Hematopoietic multipotent progenitor cell treated with erythropoietin and hydrocortisone succinate and interleukin-3 and kit ligand, for 4 days (in vitro differentiated cells): ENCODE data around the gene TGFBR3L.

Source experiments
- DNase-seq: peaks from one replicate; pipeline ENCODE4 v3.0.0-alpha.2; 2015

Gene TGFBR3L

DNA sequence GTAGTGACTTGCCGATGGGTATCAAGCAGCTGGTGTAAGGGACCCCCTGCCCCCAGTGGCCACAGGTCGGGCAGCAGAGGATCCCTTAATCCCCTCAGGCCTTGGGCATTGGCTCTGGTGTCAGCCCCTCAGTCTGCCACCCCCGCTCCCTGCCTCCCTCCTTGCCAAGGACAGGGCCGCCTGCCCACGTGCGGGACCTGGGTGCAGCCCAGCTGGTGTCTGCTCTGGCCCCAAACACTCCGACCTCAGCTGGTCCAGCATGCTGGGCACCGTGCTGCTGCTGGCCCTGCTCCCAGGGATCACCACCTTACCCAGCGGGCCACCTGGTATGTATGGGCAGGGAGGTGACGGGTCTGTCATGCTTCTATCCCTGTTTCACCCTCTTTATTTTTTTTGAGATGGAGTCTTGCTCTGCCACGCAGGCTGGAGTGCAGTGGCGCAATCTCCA is at the start of gene TGFBR3L:
TGFBR3L (plus strand) TSS at position 233 of the 448 bp plus-strand sequence.
- no peak for DNase-seq

DNA sequence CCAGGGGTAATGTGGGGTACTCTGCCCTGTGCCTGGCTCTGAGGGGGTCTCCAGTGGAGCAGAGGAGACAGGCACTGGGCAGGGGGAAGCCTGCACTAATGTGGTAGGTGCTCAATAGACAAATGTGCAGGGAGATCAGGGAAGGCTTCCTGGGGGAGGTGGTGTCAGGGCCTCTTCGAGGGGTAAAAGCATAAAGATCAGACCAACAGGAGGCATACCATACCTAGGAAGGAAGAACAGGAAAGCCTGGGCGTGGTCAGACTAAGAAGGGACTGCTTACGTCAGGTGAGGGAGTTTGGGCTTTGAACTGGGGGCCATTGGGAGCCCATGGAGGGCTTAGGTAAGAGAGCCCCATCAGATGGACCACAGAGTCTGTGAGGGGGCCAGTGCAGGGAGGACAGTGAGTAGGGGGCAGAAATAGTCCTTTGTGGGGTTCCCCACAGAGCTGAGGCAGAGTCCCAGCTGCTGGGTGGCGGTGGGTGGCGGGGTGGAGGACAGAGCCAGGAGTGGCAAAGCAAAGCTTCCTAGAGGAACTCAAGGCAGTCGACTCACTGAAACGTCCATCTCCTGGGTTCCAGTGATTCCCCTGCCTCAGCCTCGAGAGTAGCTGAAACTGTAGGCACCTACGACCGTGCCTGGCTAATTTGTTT is 49.2 kb upstream of the TGFBR3L start:
- peak; percentile 35 for DNase-seq

DNA sequence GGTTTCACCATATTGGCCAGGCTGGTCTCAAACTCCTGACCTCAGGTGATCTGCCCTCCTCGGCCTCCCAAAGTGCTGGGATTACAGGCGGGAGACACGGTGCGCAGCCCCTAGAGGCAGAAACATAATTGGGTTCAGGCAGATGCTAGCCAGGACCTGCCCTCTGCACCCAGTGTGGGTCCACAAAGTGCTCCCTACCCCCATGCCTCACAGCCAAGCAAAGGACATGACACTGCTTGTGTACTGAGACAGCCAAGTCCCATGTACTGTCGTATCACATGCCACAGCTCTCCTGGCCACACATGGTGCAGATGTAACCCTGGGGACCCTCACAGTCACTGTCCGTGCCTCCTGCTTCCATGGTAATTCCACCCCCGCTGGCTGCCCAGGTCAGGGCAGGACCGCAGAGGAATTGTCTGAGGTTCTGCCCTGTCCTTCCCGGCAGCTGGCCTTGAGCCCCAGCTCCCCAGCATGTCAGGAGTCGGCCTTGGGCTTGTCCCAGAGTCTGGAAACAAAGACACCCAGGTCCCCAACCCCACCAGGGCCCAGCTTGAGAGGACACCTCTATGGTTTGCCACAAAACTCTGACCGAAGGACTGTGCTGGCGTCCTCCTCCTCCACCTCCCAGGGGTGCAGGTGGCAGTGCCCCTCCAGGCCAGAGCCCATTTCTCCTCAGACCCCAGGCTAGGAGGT is 48.1 kb upstream of the TGFBR3L start:
- DNase-seq = no peak

DNA sequence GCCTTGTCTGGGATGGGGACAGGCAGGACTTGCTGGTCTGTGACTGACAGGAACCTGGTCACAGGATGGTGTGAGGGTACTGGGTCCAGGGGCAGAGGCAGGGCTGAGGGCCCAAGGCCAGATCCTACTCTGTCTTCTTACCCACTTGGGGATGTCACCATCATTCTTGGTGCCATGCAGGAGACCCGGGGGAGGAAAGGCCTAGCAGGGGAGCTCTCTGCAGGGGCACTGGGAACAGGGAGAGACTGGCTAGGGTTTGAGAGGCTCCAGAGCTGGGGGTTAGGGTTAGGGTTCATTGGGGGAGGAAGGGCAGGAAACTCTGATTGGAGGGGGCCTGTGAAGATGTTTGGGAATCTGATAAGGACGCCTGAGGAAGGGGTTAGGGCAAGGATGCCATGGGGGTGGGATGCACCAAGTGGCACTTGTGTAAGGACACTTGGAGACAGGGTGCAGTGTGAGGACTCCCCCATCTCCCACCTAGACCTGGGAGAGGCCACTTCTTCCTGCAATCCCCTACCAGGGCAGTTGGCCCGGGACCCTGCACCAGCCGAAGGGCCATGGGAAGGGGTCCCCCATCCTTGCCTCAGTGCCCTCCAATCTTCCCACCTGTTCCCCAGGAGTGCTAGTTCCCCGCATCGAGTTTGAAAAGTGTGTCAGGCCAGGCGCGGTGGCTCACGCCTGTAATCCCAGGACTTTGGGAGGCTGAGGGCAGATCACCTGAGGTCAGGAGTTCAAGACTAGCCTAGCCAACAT is 47.4 kb upstream of the TGFBR3L start:
- no peak for DNase-seq

DNA sequence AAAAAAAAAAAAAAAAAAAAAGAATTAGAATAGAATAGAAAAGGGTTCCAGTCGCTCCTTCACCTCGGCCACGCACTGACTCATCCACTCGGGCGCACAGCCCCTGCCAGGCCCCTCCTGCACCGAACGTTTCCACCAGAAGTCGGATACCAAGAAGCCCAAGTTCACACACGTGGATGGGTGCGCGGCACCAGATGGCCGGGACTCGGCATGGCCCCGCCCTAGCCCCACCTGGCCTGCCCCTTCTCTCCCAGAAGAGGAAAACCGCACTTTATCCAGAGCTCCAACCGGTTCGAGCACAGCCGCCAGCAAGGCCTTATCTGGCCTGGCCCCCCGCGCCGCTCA is 46.3 kb upstream of the TGFBR3L start:
- DNase-seq = no peak

DNA sequence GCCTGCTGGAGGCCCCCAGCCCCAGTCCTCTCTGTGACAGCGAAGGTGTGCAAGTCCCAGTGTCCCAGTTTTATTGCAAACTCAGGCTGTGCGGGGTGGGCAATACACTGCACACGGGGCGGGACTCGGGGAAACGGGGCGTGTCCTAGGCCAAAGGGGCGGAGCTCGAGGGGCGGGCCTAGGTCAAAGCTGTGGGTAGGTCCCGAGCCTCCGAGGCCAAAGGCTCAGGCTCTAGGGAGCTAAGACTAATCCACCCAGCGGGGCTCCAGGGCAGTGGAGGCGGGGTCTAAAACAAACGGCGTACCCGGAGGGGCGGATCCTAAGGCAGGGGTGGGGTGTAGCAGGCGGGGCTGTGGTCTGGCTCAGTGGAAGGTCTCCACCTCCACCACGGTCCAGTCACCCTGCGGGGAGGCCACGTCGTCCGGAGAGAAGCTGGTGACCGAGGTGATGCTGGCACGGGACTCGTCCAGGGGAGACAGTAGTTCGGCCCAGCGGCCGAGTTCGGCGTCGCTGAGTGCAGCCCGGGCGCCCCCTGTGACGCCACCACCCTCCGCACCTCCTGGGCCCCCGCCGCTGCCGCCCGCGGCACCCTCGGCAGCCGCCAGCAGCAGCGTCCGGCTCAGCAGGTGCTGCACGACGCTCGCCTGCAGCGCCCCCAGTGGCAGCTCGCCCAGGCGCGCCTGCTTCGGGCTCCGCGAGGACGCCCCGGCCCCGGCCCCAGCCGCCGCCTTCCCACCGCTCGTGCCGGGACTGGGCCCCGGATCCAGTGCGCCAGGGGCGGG is 45.8 kb upstream of the TGFBR3L start:
- peak; percentile 94 for DNase-seq

DNA sequence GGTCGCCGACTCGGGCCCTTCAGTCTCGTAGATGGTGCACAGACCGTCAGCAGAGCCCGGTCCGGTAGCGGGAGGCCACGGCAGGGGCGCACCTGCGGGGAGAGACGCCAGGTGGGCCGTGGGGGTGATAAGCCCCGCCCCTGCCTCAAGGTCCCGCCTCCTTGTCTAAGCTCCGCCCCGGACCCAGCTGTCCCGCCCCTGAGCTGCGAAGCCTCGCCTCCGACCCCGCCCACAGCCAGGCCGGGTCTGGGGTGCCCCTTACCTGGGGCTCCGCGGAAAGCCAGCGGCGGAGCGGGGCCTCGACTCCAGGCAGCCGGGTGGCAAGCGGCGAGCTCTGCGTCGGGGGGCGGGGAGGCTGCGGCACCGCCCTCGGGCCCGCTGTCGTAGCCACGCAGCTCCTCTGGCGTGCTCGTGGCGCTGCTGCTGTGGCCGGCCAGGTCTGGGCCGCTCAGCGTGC is 45.1 kb upstream of the TGFBR3L start:
- DNase-seq = peak; percentile 77

DNA sequence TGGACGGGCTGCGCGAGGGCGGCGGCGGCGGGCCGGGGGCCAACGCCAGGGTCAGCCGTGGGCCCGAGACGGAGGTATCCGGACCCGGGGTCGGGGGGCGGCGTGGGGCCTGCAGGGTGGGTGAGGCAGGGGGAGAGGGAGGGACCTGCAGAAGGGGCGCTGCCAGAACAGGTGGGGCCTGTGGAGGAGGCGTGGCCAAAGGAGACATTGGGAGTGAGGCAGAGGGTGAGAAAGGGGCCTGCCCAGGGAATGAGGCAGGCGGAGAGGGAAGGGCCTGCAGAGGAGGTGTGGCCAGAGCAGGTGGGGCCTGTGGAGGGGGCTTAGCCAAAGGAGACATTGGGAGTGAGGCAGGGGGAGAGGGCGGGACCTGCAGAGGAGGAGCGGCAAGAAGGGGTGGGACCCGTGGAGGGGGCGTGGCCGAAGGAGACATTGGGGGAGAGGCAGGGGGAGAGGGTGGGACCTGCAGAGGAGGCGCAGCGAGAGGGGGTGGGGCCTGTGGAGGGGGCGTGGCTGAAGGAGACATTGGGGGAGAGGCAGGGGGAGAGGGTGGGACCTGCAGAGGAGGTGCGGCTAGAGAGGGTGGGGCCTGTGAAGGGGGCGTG is 44.6 kb upstream of the TGFBR3L start:
- DNase-seq = peak; percentile 88

DNA sequence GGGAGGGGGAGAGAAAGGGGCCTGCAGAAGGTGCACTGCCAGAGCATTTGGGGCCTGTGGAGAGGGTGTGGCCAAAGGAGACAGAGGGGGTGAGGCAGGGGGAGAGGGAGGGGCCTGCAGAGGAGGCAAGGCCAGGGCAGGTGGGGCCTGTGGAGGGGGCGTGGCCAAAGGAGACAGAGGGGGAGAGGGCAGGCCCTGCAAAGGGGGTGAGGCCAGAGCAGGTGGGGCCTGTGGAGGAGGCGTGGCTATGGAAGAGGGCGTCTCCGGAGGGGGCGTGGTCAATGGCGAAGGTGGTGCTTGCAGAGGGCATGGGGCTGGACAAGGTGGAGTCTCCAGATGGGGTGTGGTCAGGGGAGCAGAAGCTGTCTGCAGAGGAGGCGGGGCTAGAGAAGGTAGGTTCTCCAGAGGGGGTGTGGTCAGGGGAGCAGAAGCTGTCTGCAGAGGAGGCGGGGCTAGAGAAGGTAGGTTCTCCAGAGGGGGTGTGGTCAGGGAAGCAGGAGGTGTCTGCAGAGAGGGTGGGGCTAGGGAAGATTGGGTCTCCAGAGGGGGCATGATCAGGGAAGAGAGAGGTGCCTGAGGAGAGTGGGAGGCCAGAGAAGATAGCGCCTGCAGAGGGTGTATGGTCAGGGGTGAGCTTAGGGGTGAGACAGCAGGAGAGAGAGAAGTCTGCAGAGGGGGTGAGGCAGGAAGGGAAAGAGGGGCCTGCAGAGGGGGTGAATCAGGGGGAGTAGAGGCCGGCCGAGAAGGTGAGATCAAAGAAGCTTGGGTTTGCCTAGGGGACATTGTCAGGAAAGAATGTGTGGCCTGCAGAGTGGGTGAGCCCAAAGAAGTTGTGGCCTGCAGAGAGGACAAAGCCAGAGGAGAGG is 43.8 kb upstream of the TGFBR3L start:
- peak; percentile 95 for DNase-seq

DNA sequence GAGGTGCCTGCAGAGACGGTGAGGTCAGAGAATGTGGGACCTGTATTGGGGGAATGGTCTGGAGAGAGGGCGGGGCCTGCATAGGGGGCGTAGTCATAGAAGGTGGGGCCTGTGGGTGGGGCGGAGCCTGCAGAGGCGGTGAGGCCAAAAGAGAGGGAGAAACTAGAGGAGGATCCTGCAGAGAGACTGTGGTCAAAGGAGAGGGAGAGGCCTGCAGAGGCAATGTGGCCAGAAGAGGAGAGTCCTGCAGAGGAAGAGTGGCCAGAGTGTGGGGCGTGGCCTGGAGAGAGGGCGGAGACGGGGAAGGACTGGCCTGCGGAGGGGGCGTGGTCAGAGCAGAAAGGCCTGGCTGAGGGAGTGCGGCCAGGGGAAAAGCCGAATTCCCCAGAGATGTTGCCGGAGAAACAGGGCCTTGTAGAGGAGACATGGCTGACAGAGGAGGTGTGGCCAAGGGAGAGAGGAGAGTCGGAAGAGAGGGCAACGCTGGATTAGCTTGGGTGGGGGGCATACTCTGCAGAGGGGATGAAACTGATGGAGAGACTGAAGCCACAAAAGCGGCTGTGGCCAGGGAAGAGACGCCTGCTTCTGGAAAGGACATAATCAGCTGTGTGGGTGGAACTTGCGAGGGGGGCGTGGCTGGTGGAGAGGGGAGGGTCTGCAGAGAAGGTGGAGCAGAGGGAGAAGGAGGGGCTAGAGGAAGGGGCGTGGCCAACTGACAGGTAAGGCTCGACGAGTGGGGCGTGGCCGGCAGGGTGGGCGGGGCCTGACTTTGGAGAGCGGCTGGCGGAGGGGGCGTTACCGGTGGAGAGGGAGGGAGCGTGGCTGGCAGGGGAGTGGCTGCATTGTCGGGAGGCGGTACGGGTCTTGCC is 43.0 kb upstream of the TGFBR3L start:
- peak; percentile 96 for DNase-seq

DNA sequence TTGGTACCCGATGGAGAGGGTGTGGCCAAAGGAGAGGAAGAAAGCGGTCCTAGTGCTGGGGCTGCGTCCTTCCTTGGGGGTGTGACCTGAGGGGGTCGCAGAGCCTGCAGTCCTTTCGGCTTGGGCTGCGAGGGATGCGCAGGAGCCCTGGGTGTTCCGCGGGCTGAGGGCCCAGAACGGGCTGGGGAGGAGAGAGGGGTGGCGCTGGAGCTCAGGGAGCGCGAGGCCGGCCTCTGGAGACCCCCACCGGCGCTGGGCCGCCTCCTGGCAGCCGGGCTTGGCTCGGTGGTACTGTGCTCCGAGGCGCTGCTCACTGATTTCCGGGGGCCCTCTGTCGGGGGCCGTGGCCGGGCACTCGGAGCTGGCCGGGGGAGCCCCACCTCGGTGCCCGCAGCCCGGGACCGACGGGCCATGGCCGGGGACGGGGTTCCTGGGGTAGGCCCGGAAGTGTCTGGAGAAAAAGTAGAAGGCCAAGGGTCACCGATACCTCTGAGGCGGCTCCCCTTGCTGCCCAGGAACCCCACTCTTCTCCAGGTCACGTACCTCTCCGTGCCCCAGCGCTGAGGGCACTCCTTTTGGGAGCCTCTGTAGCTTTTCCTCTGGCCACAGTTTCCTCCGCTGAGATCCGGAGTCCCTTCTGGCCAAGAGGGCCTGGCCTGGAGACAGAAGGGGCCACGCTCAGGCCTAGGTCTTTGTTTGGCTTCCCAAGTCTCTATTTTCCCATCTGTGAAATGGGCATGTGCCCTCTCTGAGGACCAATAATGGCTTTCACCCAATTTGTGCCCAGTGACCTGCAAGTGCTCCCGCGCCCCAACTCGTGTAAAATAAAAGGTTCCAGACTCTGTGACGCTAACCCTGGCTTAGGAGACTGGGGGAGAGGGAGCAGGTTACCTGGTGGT is 42.1 kb upstream of the TGFBR3L start:
- DNase-seq = no peak

DNA sequence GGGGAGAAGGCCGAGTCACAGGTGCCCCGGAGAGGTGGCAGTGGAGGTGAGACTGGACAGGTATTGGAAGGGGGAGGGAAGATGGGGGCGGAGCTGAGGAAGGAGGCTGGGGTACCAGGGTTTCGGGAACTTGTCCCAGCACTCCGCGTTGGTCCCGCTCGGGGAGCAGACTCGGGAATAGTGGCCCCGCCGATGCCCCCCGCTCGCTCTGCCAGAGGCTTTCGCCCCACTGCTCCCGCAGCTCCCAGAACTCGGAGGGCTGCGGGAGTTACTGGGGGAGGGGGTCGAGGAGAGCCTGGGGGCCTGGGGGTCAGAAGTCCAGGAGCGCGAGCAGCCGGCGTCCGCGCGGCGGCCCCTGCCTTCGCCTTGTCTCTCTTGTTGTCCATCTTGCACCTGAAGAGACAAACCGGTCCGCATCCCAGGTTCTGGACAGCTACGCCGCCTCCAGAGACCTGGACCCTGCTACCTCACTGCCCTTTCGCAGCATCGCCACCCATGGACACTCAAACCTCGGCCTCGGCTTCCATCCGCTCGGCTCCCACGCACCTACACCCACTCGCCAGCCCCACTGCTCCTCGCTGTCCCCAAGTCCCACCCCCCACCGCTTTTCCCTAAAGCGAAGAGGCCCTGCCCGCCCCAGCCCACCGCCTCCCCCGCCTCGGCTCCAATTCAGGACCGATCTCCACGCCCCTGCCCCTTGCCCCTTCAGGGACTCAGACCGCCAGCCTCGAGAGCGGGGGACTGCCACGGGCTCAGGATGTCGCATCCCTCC is 41.1 kb upstream of the TGFBR3L start:
- no peak for DNase-seq

DNA sequence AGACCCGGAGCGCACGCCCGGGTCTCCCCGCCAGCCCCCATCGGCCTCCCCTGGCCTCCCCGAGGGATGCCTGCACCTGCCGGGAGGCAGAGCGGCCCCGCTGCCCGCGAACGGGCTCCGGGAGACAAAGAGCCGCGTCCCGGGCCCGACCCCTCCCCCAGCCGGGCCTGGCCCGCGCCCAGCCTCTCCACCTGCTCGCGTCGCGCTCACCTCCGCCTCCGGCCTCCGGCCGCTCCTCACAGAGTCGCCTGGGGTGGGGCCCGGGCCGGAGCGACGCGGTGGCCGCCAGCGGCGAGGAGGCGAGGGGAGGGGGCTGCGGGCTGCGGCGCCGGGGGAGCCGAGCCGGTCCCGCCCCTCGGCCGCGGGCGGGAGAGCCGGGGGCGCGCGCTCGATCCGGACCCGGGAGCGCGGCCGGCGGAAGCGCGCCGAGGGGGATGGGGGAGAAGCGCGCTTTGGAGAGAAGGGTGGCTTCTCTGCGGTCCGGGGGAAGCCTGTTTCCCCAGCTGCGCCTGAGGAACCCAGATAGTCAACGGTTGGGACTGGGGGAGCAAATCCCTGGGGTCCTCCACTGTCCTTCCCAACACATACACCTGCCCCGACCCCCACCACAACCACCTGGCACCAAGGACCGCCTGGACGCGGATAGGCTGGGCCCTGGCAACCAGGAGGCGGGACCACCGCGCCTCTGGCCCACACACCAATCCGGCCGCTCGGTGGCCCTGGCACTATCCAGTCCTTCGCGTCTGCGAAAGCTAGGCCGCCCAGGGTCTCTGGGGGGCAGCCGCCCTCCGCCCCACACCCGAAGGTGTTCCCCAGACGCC is 40.3 kb upstream of the TGFBR3L start, which contains the start of gene PRR36:
PRR36 (minus strand) TSS at position 315 of the 821 bp plus-strand sequence. CDS start 701 bp downstream, outside the sequence.
- DNase-seq = peak; percentile 55

DNA sequence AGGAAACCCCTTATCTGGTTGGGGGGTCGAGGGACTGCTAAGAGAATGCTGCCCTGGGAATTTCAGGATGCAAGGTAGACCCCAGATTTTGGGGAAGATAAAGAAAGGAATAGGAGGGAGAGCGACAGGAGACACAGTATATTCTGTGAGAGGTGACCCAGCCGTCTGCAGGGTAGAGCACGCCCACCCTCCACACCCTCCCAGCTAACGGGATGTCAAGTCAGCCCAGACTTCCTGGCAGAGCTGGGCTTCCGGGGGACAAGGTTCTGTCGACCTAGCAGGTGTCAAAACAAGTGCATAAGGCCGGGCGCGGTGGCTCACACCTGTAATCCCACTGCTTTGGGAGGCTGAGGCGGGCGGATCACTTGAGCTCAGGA is 39.7 kb upstream of the TGFBR3L start:
- no peak for DNase-seq

DNA sequence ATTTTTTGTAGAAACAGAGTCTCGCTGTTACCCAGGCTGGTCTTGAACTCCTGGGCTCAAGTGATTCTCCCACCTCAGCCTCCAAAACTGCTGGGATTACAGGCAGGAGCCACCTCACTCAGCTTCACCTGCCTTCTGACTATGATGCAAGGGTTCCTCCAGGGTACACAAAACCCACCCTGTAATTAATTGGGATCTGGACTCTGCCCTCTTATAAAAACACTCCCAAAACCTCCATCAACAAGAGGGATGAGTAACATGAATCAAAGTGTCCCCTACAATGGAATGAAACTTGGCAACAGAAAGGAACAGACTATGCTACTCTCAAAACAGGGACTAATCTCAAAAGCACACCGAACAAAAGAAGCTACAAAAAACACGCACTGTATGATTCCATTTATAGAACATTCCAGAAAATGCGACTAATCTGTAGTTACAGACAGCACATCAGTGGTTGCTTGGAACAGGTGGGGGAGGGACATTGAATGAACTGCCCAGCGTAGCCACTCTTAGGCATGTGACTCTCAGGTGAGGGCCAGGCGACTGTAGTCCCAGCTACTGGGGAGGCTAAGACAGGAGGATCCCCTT is 37.3 kb upstream of the TGFBR3L start:
- DNase-seq = no peak

DNA sequence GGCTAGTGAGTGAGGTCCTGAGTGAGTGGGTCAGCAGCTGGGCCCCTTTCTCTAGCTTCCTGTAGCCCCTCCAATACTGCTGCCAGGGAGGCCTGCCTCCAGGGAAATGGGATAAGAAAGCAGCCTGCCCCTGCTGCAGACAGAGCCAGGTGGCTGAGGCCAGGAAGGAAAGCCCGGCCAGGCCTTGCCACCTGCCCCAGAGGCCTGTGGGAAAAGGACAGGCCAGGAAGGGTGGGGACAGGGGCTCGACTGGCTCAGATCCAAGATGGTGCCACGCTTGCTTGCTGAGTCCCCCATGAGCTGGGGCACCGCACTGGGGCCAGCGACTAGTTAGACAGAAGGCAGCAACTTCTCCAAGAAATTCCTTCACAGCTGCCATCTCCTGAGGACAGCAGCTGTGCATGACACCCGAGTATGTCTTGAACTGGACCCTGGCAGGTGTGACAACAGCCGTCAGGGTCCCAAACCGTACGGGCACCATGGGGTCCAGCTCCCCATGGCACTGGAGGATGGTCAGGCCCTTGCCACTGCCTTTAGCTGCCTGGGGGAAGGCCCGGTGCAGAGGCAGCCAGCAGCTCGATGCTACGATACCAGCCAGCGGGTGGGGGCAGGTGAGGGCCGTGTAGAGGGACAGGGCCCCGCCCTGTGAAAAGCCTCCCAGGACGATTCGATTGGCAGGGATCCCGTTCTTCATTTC is 35.4 kb upstream of the TGFBR3L start:
- no peak for DNase-seq

DNA sequence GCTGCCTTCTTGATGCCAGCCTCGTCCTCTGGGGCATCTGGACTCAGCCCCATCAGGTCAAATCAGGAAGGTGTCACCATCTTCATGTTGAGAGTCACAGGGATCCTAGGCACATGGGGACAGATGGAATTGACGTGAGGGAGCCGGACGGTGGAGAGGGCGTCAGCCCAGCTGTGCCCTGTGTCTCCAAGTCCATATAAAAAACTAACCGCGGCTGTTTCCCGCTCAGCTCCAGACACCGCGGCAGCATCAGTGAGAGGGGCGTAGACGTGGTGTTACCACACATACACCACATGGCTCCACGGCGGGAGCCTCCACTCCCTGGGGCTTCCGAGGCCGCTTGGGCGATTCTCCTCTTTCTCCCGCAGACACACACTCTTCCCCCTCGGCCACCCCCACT is 34.8 kb upstream of the TGFBR3L start:
- peak; percentile 40 for DNase-seq
